Mucosa of rectum (tissue), 2 donors: ENCODE data around the gene TNS3.
"Not testable (repeated sequence)": the region's sequence is repeated elsewhere in the genome, so short reads cannot be mapped to it uniquely, and the experiment has no call there.

Experiments
- H3K27ac ChIP-seq, 2 donors: one replicate each; pipeline ENCODE4 v1.7.0; 2013; ENCODE audit warnings: inconsistent platforms in 2 of 2, low read depth in 2 of 2, low read length in 2 of 2
- H3K27me3 ChIP-seq, 2 donors: one replicate each; pipeline ENCODE4 v1.7.0; 2013; ENCODE audit warnings: low read length in 2 of 2; ENCODE audit not compliant: control insufficient read depth in 2 of 2, insufficient read depth in 2 of 2
- H3K36me3 ChIP-seq, 2 donors: one replicate each; pipeline ENCODE4 v1.7.0; 2013; ENCODE audit warnings: low read length in 2 of 2; ENCODE audit not compliant: control insufficient read depth in 2 of 2, insufficient read depth in 2 of 2
- H3K4me1 ChIP-seq, 2 donors: one replicate each; pipeline ENCODE4 v1.7.0; 2013; ENCODE audit warnings: low read length in 2 of 2, mild to moderate bottlenecking in 1 of 2; ENCODE audit not compliant: control insufficient read depth in 2 of 2, insufficient read depth in 2 of 2
- H3K4me3 ChIP-seq, 2 donors: one replicate each; pipeline ENCODE4 v1.7.0; 2013; ENCODE audit warnings: low read length in 2 of 2
- H3K9ac ChIP-seq, 2 donors: one replicate each; pipeline ENCODE4 v1.7.0; 2013; ENCODE audit warnings: low read length in 2 of 2, low read depth in 1 of 2, mild to moderate bottlenecking in 1 of 2
- H3K9me3 ChIP-seq, 2 donors: one replicate each; pipeline ENCODE4 v1.7.0; 2013; ENCODE audit warnings: low read length in 2 of 2; ENCODE audit not compliant: control insufficient read depth in 2 of 2
- donor health status: healthy.
- donor health status: Normal muscosa, but diverticular disease.

The TNS3 gene

DNA sequence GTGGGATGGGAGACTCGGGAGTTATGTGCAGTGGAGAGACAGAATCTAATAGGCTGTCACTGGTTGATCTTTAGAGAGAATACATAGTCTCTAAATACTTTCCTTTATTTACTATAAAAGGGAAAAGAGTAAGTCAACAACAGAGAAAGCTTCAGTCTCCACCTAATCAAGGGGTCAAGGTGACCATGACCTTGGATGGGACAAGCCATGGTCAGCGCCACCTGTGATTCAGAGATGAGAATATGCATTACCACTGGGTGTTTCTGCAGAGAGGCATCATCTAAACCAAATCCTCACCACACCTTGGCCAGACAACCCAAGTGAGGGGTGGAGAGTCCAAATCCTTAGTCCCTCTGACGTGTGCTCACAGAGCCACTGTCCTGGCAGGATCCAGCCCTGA is 39.9 kb downstream of the TNS3 start:
- H3K4me3 ChIP-seq = no peak overlapping the region
- no peaks in the 10 kb centered on the region for H3K9me3 ChIP-seq
- no peaks in the 10 kb centered on the region for H3K36me3 ChIP-seq
- H3K4me1 ChIP-seq = peaks cover 14 to 30% of the 10 kb centered on the region in 2 donors
- H3K9ac ChIP-seq = no peak overlapping the region
- no peaks in the 10 kb centered on the region for H3K27me3 ChIP-seq
- no peak overlapping the region for H3K27ac ChIP-seq

DNA sequence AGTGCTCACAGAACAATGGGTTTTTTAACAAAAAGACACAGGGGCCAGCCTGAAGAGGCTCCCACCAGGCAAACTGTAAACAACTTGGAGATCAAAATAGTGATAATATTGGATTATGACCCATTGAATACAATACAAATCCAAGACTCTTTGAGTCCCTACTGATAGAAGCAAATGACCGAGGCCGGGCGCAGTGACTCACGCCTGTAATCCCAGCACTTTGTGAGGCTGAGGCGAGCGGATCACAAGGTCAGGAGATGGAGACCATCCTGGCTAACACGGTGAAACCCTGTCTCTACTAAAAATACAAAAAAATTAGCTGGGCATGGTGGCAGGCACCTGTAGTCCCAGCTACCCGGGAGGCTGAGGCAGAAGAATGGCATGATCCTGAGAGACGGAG is 40.4 kb downstream of the TNS3 start:
- not testable (repeated sequence) for H3K36me3 ChIP-seq, H3K9ac ChIP-seq, H3K27me3 ChIP-seq, H3K4me3 ChIP-seq, H3K9me3 ChIP-seq, H3K27ac ChIP-seq
- peaks cover 15 to 29% of the 10 kb centered on the region in 2 donors for H3K4me1 ChIP-seq

DNA sequence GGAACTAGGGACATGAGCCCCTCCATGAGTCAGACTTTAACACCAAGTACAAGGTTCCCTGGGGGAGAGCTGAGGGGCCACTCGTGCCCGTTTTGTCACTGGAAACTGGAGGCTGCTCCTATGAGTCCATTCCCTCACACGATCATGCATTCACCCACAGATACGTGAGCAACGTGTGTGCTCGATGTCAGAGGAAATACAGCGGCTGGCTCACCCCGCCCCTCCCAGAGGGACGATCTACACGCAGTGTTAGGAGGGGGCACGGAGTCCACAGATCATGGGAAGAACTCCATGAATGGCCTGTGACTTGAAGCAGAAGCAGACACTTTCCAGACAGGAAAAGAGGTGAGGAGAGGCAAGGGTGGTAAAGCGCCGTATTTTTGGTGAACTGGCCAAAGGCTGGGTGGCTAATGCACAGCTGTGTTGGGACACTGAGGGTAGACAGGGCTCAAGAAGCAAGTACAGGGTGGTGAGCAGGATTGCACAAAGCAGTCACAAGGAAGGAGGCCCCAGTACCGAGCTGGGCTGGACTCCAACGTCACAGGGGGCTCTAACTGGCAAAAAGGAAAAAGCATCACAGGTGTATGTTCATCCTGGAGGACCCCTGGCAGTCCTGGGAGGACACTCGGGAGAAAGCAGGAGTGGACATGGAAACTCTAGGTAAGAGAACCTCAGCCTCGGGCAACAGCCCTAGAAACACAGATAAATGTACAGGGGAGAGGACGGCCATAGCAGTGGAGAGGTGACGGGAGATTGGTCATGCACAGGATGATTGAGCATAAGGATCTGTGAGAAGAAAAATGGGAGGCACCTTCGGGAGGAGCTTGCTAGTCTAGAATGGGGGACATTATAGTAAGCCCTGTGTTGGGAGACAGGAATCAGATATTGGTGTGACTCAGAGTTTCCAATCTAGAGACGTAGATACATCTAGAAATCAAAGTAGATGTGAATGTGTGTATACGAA is 41.2 kb downstream of the TNS3 start:
- Histone ChIP-seq H3K9me3 (no peaks in the 10 kb centered on the region), H3K4me3 (no peak overlapping the region), H3K9ac (no peak overlapping the region), H3K4me1 (peaks cover 17 to 26% of the 10 kb centered on the region in 2 donors), H3K36me3 (no peaks in the 10 kb centered on the region), H3K27ac (no peak overlapping the region), H3K27me3 (no peaks in the 10 kb centered on the region)

DNA sequence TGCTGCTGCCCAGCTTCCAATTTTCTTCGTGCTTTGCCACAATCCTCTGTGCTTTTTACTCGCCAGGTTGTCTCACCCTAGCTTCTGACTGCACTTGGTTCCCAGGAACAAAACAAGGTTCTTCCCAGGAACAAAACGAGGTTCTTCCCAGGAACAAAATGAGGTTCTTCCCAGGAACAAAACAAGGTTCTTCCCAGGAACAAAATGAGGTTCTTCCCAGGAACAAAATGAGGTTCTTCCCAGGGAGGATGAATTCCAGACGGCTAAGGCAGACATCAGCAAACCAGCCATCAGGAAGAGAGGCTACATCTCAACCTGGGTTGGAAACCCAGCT is 41.9 kb downstream of the TNS3 start:
- no peaks in the 10 kb centered on the region for H3K27me3 ChIP-seq
- H3K27ac ChIP-seq = no peak overlapping the region

DNA sequence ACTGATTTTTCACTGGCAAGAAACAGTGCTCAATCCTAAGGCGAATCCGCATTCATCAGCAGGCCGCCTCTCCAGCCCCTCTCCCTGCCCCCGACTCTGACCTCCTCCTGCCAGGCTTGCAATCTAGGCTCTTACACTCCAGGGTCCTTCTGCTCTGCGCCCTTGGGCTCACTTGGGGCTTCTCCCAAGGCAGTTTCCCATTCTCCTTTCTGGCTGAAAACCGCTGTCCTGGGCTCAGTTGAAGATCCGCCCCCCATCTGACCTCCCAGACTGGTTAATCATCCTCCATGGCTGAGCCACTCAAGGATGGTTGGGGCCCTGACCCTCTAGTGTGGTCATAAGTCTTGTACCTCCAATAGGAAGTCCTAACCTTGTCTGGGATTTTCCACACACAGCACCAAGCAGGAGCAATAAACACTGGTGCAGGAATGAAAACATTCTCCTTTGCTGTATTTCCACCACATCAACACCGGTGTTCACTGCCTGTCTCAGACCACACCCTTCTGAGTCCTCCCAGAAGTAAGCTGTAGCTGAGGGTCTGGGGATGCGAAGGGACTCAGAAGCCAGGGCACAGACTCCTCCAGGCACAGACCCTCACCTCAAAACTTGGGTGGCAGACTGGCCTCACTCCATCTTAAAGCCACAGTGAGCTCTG is 42.4 kb downstream of the TNS3 start:
- no peak overlapping the region for H3K9ac ChIP-seq
- no peaks in the 10 kb centered on the region for H3K36me3 ChIP-seq
- H3K4me1 ChIP-seq = peaks cover 17 to 30% of the 10 kb centered on the region in 2 donors
- H3K27me3 ChIP-seq = no peaks in the 10 kb centered on the region
- peak overlapping the region; percentile 27 to 32 for H3K27ac ChIP-seq
- no peak overlapping the region for H3K4me3 ChIP-seq
- H3K9me3 ChIP-seq = no peaks in the 10 kb centered on the region

More for the DNA sequence above, 41.9 kb downstream of the TNS3 start:
- H3K9me3 ChIP-seq = no peaks in the 10 kb centered on the region
- H3K4me3 ChIP-seq = no peak overlapping the region
- no peaks in the 10 kb centered on the region for H3K36me3 ChIP-seq
- H3K9ac ChIP-seq = no peak overlapping the region
- peaks cover 17 to 27% of the 10 kb centered on the region in 2 donors for H3K4me1 ChIP-seq

DNA sequence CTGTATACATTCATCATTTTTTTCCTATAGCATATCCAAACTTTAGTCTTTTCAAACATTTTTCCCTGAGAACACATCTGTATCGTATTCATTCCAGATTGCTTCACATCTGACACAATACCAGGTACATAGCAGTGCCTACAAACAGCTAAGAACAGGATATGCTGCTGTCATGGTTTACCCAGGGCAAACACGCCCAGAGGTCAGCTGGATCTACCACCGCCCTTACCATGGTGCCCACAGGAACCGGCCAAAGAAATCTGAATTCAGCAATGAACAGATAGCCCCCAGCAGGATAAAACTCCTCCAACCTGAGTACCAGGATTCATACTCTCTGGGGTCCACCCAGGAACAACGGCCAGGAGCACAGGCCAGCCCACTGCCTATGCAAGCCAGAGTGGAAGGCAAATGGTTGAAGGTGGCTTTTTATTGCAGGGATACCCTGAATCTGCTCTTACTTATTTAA is 43.0 kb downstream of the TNS3 start:
- Histone ChIP-seq H3K4me3 (no peak overlapping the region), H3K27ac (peak overlapping the region; percentile 32 to 42), H3K4me1 (peaks cover 17 to 30% of the 10 kb centered on the region in 2 donors), H3K9me3 (no peaks in the 10 kb centered on the region), H3K36me3 (no peaks in the 10 kb centered on the region), H3K9ac (no peak overlapping the region), H3K27me3 (no peaks in the 10 kb centered on the region)

DNA sequence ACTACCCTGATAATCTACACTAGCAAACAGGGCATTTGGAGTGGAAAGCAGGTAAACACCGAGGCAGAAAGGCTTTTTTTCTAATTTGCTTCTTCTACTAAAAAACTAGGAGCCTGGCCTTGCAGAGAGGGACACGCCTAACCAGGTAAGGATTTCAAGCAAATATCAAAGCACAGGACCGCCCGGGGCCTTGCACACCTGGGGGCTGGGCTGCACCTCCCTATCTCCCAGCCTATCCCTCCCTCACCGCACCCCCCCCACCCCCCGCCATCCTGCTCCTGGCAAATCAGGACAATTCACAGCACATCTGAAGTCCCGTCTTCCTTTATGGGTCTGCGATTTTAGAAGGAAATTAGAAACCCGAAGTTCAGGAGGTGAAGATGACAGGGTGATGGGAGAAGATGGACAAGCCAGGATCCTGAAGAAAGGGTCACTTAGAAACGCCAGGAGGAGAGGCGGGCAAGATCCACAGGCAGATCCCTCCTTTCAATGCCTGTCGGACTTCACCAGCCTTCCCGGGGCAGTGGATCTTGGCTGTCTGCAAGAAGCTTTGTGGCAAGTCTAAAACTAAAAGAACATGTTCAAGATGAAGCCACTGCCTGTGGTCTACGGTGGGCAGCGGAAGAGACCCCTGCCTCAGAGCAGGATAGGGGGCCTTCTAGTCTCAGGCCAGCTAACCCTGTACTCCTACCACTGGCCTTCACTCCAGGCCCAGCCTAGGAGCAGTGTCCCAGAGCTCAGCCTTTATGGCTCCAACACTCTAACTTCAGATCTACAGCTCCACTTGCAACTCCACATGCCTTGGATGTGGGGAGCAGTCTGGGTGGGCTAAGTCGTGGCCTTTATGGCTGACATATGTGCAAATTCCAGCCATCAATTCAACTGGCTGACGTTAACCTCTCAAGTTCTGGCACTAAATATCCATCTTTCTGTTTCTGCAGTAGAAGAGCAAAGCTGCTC is 43.9 kb downstream of the TNS3 start:
- no peaks in the 10 kb centered on the region for H3K27me3 ChIP-seq
- H3K27ac ChIP-seq = peak overlapping the region; percentile 18 to 42
- no peaks in the 10 kb centered on the region for H3K9me3 ChIP-seq
- H3K36me3 ChIP-seq = no peaks in the 10 kb centered on the region
- peaks cover 17 to 30% of the 10 kb centered on the region in 2 donors for H3K4me1 ChIP-seq
- peak overlapping the region; percentile 60 to 62 for H3K4me3 ChIP-seq
- peak overlapping the region in 1 of 2 donors; percentile 57 for H3K9ac ChIP-seq

DNA sequence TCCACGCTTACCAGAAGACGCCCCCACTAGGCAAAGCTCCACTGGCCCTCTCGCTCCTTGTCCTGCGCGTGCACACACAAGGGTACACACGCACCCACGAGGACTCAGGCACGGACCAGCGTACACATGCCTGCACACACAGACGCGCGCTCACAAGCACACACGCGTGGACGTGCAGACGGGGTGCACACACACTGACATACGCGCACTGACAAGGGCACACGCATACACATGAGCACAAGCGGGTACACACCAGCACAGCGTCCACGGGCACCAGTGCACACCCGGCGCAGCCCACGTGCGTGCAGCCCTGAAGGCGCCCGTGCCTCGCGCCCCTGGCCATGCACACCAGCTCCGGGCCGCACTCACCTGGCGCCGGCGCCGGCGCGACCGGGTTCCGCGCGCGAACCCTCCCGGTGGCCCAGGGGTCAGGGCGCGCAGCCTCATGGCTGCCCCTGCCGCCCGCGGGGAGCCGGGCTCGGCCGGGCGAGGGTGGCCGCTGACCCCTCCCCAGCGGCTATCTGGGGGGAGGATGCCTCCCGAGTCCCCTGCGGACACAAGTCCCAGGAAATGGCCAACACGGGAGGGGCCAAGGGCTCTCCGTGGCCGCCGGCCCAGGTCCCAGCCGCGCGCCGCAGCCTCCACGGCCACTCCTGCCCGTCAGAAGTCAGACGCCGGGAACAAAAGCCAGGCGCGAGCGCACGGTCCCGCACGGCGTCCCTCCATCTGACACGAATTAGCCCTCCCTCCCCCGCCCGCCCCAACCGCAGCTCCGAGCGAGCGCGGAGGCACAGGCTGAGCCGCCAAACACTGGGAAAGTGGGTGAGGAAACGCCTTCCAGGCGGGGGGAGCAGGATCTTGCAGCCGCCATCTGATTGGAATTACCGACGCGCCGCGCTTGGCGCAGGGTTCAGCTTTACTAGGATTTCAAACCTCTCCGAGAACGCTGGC is 45.0 kb downstream of the TNS3 start:
- Histone ChIP-seq H3K9ac (peak overlapping the region; percentile 32 to 57), H3K4me1 (peaks cover 17 to 30% of the 10 kb centered on the region in 2 donors), H3K27ac (no peak overlapping the region)

More for the DNA sequence above, 45.0 kb downstream of the TNS3 start:
- Histone ChIP-seq H3K36me3 (no peaks in the 10 kb centered on the region), H3K9me3 (no peaks in the 10 kb centered on the region), H3K27me3 (no peaks in the 10 kb centered on the region), H3K4me3 (peak overlapping the region; percentile 60 to 62)
